ENCODE results near the gene PKDREJ. TPM values are rescaled to one million over a fixed set of nuclear protein-coding genes. Genes with fewer than 3 reads are reported as not detected.

PKDREJ gene
- total RNA-seq, 2 donors from 2014 or later = 0.04 TPM; not detected in 1

DNA sequence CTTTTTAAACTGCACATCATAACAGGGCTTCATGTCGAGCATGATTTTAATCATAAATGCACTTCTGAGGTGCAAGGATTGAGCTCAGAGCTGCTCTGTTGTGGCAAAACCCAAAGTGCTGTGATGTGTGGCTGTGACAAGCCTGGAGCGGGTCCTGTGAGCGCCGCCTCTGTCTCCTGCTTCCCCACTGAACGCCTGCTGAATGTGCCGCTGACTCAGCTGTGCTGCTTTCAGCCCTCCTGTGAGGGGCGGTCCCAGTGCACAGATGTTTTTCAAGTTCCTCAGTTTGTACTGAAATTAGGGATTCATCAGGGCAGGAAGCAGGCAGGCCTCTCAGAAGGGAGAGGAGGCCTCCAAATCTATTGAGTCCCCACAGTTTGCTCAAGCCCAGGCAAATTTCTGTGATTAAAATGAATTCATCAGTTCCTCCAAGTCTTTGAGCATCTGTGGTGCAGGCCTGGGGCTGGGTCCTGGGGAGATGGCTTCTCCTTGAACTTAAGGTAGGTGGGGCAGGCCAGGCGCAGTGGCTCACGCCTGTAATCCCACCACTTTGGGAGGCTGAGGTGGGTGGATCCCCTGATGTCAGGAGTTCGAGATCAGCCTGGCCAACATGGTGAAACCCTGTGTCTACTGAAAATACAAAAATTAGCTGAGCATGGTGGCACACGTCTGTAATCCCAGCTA, 30.6 kb upstream of the PKDREJ start:
- peaks cover 12% of the 10 kb centered on the region for H3K4me1 Mint-ChIP-seq
- H3K27ac Mint-ChIP-seq = peak overlapping the region; percentile 52
- Histone ChIP-seq H3K4me1 (ENCODE audit: control insufficient read depth, insufficient read depth, low read length) (no peaks in the 10 kb centered on the region), H3K36me3 (ENCODE audit: control insufficient read depth, insufficient read depth, low read length) (peaks cover 13% of the 10 kb centered on the region), H3K9ac (ENCODE audit: extremely low read depth, low read length, poor library complexity, severe bottlenecking) (no peak overlapping the region), H3K4me3 (ENCODE audit: low read length) (no peak overlapping the region), H3K27me3 (ENCODE audit: control insufficient read depth, insufficient read depth, low read length, poor library complexity, severe bottlenecking) (no peaks in the 10 kb centered on the region), H3K9me3 (ENCODE audit: control insufficient read depth, low read length) (no peaks in the 10 kb centered on the region), H3K27ac (ENCODE audit: low read depth, low read length) (no peak overlapping the region)
- no peak for DNase-seq
- TF ChIP-seq, protein P1, sequence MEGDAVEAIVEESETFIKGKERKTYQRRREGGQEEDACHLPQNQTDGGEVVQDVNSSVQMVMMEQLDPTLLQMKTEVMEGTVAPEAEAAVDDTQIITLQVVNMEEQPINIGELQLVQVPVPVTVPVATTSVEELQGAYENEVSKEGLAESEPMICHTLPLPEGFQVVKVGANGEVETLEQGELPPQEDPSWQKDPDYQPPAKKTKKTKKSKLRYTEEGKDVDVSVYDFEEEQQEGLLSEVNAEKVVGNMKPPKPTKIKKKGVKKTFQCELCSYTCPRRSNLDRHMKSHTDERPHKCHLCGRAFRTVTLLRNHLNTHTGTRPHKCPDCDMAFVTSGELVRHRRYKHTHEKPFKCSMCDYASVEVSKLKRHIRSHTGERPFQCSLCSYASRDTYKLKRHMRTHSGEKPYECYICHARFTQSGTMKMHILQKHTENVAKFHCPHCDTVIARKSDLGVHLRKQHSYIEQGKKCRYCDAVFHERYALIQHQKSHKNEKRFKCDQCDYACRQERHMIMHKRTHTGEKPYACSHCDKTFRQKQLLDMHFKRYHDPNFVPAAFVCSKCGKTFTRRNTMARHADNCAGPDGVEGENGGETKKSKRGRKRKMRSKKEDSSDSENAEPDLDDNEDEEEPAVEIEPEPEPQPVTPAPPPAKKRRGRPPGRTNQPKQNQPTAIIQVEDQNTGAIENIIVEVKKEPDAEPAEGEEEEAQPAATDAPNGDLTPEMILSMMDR (conservative IDR thresholded peaks at IDR 0.05) = no peak
- no peak overlapping the region for H3K4me3 Mint-ChIP-seq
- 87% methylated on average over 8 to 11 of the region's 11 CpGs for WGBS, 2 experiments (ENCODE audit: insufficient coverage in 1 of 2, insufficient read length in 1 of 2)
- H3K36me3 Mint-ChIP-seq (ENCODE audit: low read depth) = peaks cover 32% of the 10 kb centered on the region
- no peaks in the 10 kb centered on the region for H3K27me3 Mint-ChIP-seq (ENCODE audit: insufficient read depth)
- no peaks in the 10 kb centered on the region for H3K9me3 Mint-ChIP-seq

DNA sequence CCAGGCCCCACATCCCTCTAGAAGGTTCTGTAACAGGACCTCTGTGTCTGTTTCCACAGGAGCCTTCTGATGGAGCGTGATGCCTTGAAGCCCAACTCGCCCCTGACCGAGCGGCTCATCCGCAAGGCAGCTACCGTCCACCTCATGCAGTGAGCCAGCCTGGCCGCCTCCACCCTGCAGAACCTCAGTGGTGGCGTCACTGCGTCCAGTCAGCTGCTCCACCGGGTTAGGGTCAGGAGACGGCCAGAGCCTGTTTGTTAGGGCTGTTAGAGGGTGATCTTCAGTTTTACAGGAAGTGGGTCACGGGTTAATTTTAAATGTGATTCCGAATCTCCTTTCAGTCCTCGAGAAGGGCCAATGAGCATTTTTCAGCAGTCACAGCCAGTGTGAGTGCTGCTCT, 29.6 kb upstream of the PKDREJ start:
- Mint-ChIP-seq H3K36me3 (ENCODE audit: low read depth) (peaks cover 32% of the 10 kb centered on the region), H3K4me3 (no peak overlapping the region), H3K27ac (no peak overlapping the region), H3K9me3 (no peaks in the 10 kb centered on the region), H3K27me3 (ENCODE audit: insufficient read depth) (no peaks in the 10 kb centered on the region), H3K4me1 (peaks cover 10% of the 10 kb centered on the region)
- 94 to 99% methylated on average over 11 to 14 of the region's 14 CpGs for WGBS, 2 experiments (ENCODE audit: insufficient coverage in 1 of 2, insufficient read length in 1 of 2)
- Histone ChIP-seq H3K36me3 (ENCODE audit: control insufficient read depth, insufficient read depth, low read length) (peaks cover 8% of the 10 kb centered on the region), H3K4me3 (ENCODE audit: low read length) (no peak overlapping the region), H3K27ac (ENCODE audit: low read depth, low read length) (no peak overlapping the region), H3K27me3 (ENCODE audit: control insufficient read depth, insufficient read depth, low read length, poor library complexity, severe bottlenecking) (no peaks in the 10 kb centered on the region), H3K4me1 (ENCODE audit: control insufficient read depth, insufficient read depth, low read length) (no peaks in the 10 kb centered on the region), H3K9me3 (ENCODE audit: control insufficient read depth, low read length) (no peaks in the 10 kb centered on the region), H3K9ac (ENCODE audit: extremely low read depth, low read length, poor library complexity, severe bottlenecking) (no peak overlapping the region)
- TF ChIP-seq, protein P1 (conservative IDR thresholded peaks at IDR 0.05) = no peak
- DNase-seq = no peak

- peaks cover 8% of the 10 kb centered on the region for H3K36me3 ChIP-seq (ENCODE audit: control insufficient read depth, insufficient read depth, low read length)
- Mint-ChIP-seq H3K36me3 (ENCODE audit: low read depth) (peaks cover 36% of the 10 kb centered on the region), H3K27me3 (ENCODE audit: insufficient read depth) (no peaks in the 10 kb centered on the region), H3K9me3 (no peaks in the 10 kb centered on the region), H3K4me1 (peaks cover 4% of the 10 kb centered on the region), H3K27ac (no peak overlapping the region), H3K4me3 (no peak overlapping the region)
- WGBS, 2 experiments (ENCODE audit: insufficient coverage in 1 of 2, insufficient read length in 1 of 2) = 87 to 96% methylated on average over 3 of the region's 3 CpGs
- DNase-seq = no peak
- H3K27me3 ChIP-seq (ENCODE audit: control insufficient read depth, insufficient read depth, low read length, poor library complexity, severe bottlenecking) = no peaks in the 10 kb centered on the region
- no peak overlapping the region for H3K4me3 ChIP-seq (ENCODE audit: low read length)
- H3K9ac ChIP-seq (ENCODE audit: extremely low read depth, low read length, poor library complexity, severe bottlenecking) = no peak overlapping the region
- no peak overlapping the region for H3K27ac ChIP-seq (ENCODE audit: low read depth, low read length)
- no peaks in the 10 kb centered on the region for H3K4me1 ChIP-seq (ENCODE audit: control insufficient read depth, insufficient read depth, low read length)
- TF ChIP-seq, protein P1 (conservative IDR thresholded peaks at IDR 0.05) = no peak
- no peaks in the 10 kb centered on the region for H3K9me3 ChIP-seq (ENCODE audit: control insufficient read depth, low read length)
Measured at GRCh38 chr22:46292173-46292572, 29.0 kb upstream of the PKDREJ start.
